Activated effector memory CD4-positive, alpha-beta T cell treated with anti-CD3 and anti-CD28 coated beads, Interleukin-2, amount 50 U/mL, for 16 hours (primary cell): ENCODE measurements around the gene NDUFB11.
A peak's percentile ranks its signal among the peaks of the same experiment; 100 is the strongest.

Experiments
- DNase-seq: peaks from one replicate; pipeline ENCODE4 v3.0.0-alpha.2; 2020

The NDUFB11 gene

GRCh38 chrX:47144626-47145394, at the start of gene NDUFB11, which contains the start of gene RBM10:
Gene NDUFB11 (minus strand): TSS chrX:47144702. CDS start chrX:47144679, 23 bp downstream.
Gene RBM10 (plus strand): TSS chrX:47145221. CDS start chrX:47147482, 2,261 bp downstream.
- peak; percentile 96 for DNase-seq

- DNase-seq, result peak; percentile 96
Observed at GRCh38 chrX:47193475-47194193, 49.1 kb upstream of the NDUFB11 start, which contains the start of gene UBA1. Gene UBA1 (plus strand): TSS chrX:47193829. CDS start chrX:47198803, 4,974 bp downstream.

- DNase-seq, result no peak
Observed at GRCh38 chrX:47191806-47192401, 47.4 kb upstream of the NDUFB11 start.

- DNase-seq, result peak; percentile 82
Observed at GRCh38 chrX:47191331-47191730, 46.8 kb upstream of the NDUFB11 start.

GRCh38 chrX:47190445-47191269, 46.2 kb upstream of the NDUFB11 start:
- peak; percentile 92 for DNase-seq

- DNase-seq, result no peak
Observed at GRCh38 chrX:47189906-47190305, 45.4 kb upstream of the NDUFB11 start.

- DNase-seq, result no peak
Observed at GRCh38 chrX:47187106-47187677, 42.7 kb upstream of the NDUFB11 start.

- DNase-seq, result no peak
Observed at GRCh38 chrX:47186096-47186740, 41.7 kb upstream of the NDUFB11 start.

- DNase-seq, result peak; percentile 24
Observed at GRCh38 chrX:47185241-47185640, 40.7 kb upstream of the NDUFB11 start.

- peak; percentile 13 for DNase-seq
Observed at GRCh38 chrX:47184486-47184885, 40.0 kb upstream of the NDUFB11 start.

GRCh38 chrX:47182106-47182700, 37.7 kb upstream of the NDUFB11 start:
- DNase-seq, result peak; percentile 8

GRCh38 chrX:47181301-47181700, 36.8 kb upstream of the NDUFB11 start:
- no peak for DNase-seq

- peak; percentile 21 for DNase-seq
Observed at GRCh38 chrX:47180346-47180745, 35.8 kb upstream of the NDUFB11 start.

- DNase-seq, result peak; percentile 19
Observed at GRCh38 chrX:47179928-47180255, 35.4 kb upstream of the NDUFB11 start.

- peak; percentile 25 for DNase-seq
Observed at GRCh38 chrX:47179221-47179927, 34.9 kb upstream of the NDUFB11 start.

- peak; percentile 1 for DNase-seq
Observed at GRCh38 chrX:47178337-47178736, 33.8 kb upstream of the NDUFB11 start.

- peak; percentile 3 for DNase-seq
Observed at GRCh38 chrX:47177079-47177478, 32.6 kb upstream of the NDUFB11 start.

GRCh38 chrX:47176101-47176740, 31.7 kb upstream of the NDUFB11 start:
- DNase-seq, result peak; percentile 17

- peak; percentile 19 for DNase-seq
Observed at GRCh38 chrX:47175588-47175980, 31.1 kb upstream of the NDUFB11 start.
